ENCODE results near the gene CFAP46.

- TF ChIP-seq CTCF (IDR thresholded peaks at IDR 0.05 in 8 of 11, conservative IDR thresholded peaks at IDR 0.05 in 3 of 11) (no peak), POLR2A (IDR thresholded peaks at IDR 0.05) (no peak)
Measured at GRCh38 chr10:132808383-132809231, 133.8 kb downstream of the CFAP46 start.

Measured in spleen (tissue), 7 donors.